Ovary (tissue), 9 donors: ENCODE results near the gene DSCAM. TPM values are rescaled to one million over a fixed set of nuclear protein-coding genes. Genes with fewer than 3 reads are reported as not detected.

ENCODE experiments used
- DNase-seq, 5 donors: peaks; one replicate each; pipeline ENCODE4 v3.0.0-alpha.2; 2019 to 2020
- H3K27ac ChIP-seq, 2 donors: fragments of 200-600 bp; one replicate each; pipeline versions ENCODE4 v1.5.1 to v1.8.0; 2019 to 2022
- H3K27me3 ChIP-seq: fragments of 200-600 bp; one replicate; pipeline ENCODE4 v1.8.0; 2022
- H3K36me3 ChIP-seq: fragments of 200-600 bp; sonication (generic); one replicate; pipeline ENCODE4 v1.5.1; 2019
- H3K4me1 ChIP-seq: one replicate; pipeline ENCODE4 v1.8.1; 2013; ENCODE audit warnings: mild to moderate bottlenecking, moderate library complexity; ENCODE audit not compliant: insufficient read depth
- H3K4me3 ChIP-seq: fragments of 200-600 bp; sonication (generic); one replicate; pipeline ENCODE4 v1.5.1; 2017
- H3K9me3 ChIP-seq, 2 donors: fragments of 200-600 bp in 1 of 2; sonication (generic) in 1 of 2; one replicate each; pipeline versions ENCODE4 v1.5.1 to v1.8.1; 2013 to 2019; ENCODE audit warnings: mild to moderate bottlenecking in 1 of 2, moderate library complexity in 1 of 2
- CTCF ChIP-seq, 3 donors: fragments of 450-650 bp in 2 of 3; fragments of 200-600 bp in 1 of 3; IDR thresholded peaks; one replicate each; pipeline versions ENCODE4 v1.5.1 to v1.8.0; 2016 to 2022; ENCODE audit warnings: antibody characterized with exemption in 3 of 3, mild to moderate bottlenecking in 1 of 3
- EP300 ChIP-seq: sonication (generic); formaldehyde crosslinking; IDR thresholded peaks from one replicate; pipeline ENCODE4 v1.6.1; 2017; ENCODE audit warnings: antibody characterized with exemption
- POLR2A ChIP-seq: fragments of 450-650 bp; IDR thresholded peaks from one replicate; pipeline ENCODE4 v1.6.1; 2017; ENCODE audit warnings: antibody characterized with exemption, mild to moderate bottlenecking, moderate library complexity
- WGBS, 3 donors: extraction: QIAGEN DNeasy Blood & Tissue Kit in 1 of 3; methylation state at CpG; one replicate each; pipeline versions ENCODE4 v1.1.5 to v1.1.7; 2013 to 2017; 5-methylcytosine and 5-hydroxymethylcytosine counted together
- intact Hi-C, 4 donors: fragments of 100-400 bp; cut with DNase I; formaldehyde crosslinking; loops; one replicate each; pipeline versions ENCODE4 v1.11.0 to v1.15.1; 2022 to 2023
- polyA plus RNA-seq, 2 donors: library from polyadenylated mRNA; stranded (reverse); fragments of 200-250 nt in 1 of 2; fragments of 350-450 nt in 1 of 2; fragmentation: Illumina TruSeq in 1 of 2; extraction: RNeasy Lipid Tissue Mini Kit (QIAGEN cat#74804) in 1 of 2; gene quantifications; one replicate each; pipeline ENCODE4 v1.2.3, GENCODE V29; 2013 to 2014
- total RNA-seq, 7 donors: library from RNA; depleted of rRNA in 2 of 7; stranded (reverse); fragments of >200 nt in 2 of 7; fragmentation: NEBNext Ultra II Directional in 3 of 7; extraction: Animal tissue kit (Norgen Biotek cat#: 25700) in 3 of 7; gene quantifications; one replicate each; pipeline versions ENCODE4 v1.1.0 to v1.2.4, GENCODE V29; 2016 to 2023
- donor health status: DM: no; HTN: no; CAD: no; lungs with moderate emphysema.
- donor health status: DM: no; HTN: no; CAD: no.
- donor health status: Bipolar disorder and iron deficiency.
- donor health status: DM: yes; HTN: yes; CAD: no.
- donor health status: DM: no; HTN: no; CAD: no.
- donor health status: DM: yes; HTN: yes; CAD: no.

The DSCAM gene
- total and polyA plus RNA-seq, 9 donors: under 0.01 to 0.12 (median 0.04) TPM; not detected in 5

- H3K27me3 ChIP-seq: no peaks in the 10 kb centered on the region
- no peaks in the 10 kb centered on the region for H3K4me1 ChIP-seq
- no peak overlapping the region for H3K4me3 ChIP-seq
- TF ChIP-seq EP300 (no peak), CTCF (IDR thresholded peaks at IDR 0.05) (no peak), POLR2A (no peak)
- H3K27ac ChIP-seq: no peak overlapping the region
- DNase-seq: no peak
- H3K36me3 ChIP-seq: no peaks in the 10 kb centered on the region
- intact Hi-C loops: no loop called here
- 65 to 71% (median 70%) methylated on average over 11 of the region's 11 CpGs for WGBS, 3 donors
- H3K9me3 ChIP-seq: no peaks in the 10 kb centered on the region
These were observed 466.8 kb downstream of the DSCAM start for GRCh38 chr21:40379881-40380810.

GRCh38 chr21:40377135-40377534 lies 469.8 kb downstream of the DSCAM start:
- Histone ChIP-seq H3K27me3 (no peaks in the 10 kb centered on the region), H3K4me1 (no peaks in the 10 kb centered on the region), H3K27ac (no peak overlapping the region), H3K36me3 (no peaks in the 10 kb centered on the region), H3K9me3 (no peaks in the 10 kb centered on the region), H3K4me3 (no peak overlapping the region)
- 94 to 97% (median 97%) methylated on average over 5 of the region's 5 CpGs for WGBS, 3 donors
- TF ChIP-seq CTCF (IDR thresholded peaks at IDR 0.05) (no peak), POLR2A (no peak), EP300 (no peak)
- DNase-seq: no peak
- intact Hi-C loops: no loop called here

GRCh38 chr21:40373761-40374160 lies 473.2 kb downstream of the DSCAM start:
- intact Hi-C loops: no loop called here
- DNase-seq: no peak
- H3K36me3 ChIP-seq: no peaks in the 10 kb centered on the region
- no peak overlapping the region for H3K27ac ChIP-seq
- no peak overlapping the region for H3K4me3 ChIP-seq
- H3K4me1 ChIP-seq: no peaks in the 10 kb centered on the region
- no peaks in the 10 kb centered on the region for H3K9me3 ChIP-seq
- H3K27me3 ChIP-seq: no peaks in the 10 kb centered on the region
- no peak for TF ChIP-seq EP300
- TF ChIP-seq CTCF (IDR thresholded peaks at IDR 0.05): no peak
- no peak for TF ChIP-seq POLR2A
- 46 to 56% (median 50%) methylated on average over 2 of the region's 2 CpGs for WGBS, 3 donors

GRCh38 chr21:40372506-40372905 lies 474.5 kb downstream of the DSCAM start:
- Histone ChIP-seq H3K4me1 (no peaks in the 10 kb centered on the region), H3K4me3 (no peak overlapping the region), H3K27me3 (no peaks in the 10 kb centered on the region), H3K27ac (no peak overlapping the region), H3K9me3 (no peaks in the 10 kb centered on the region), H3K36me3 (no peaks in the 10 kb centered on the region)
- 20 to 26% (median 24%) methylated on average over 2 of the region's 2 CpGs for WGBS, 3 donors
- no peak for TF ChIP-seq POLR2A
- TF ChIP-seq CTCF (IDR thresholded peaks at IDR 0.05): no peak
- no peak for TF ChIP-seq EP300
- intact Hi-C loops: no loop called here
- no peak for DNase-seq
